ENCODE data around the gene PYGL. TPM values are rescaled to one million over a fixed set of nuclear protein-coding genes. Genes with fewer than 3 reads are reported as not detected.

Gene PYGL
- total and polyA plus RNA-seq, 2 donors from 2014 or later: 12.3 to 40.3 TPM

GRCh38 chr14:50862036-50862570 is 82.2 kb downstream of the PYGL start:
- no peaks in the 10 kb centered on the region for H3K36me3 ChIP-seq (ENCODE audit: control insufficient read depth in 2 of 3, insufficient read depth in 3 of 3, low read length in 3 of 3)
- no peak for FAIRE-seq
- no peaks in the 10 kb centered on the region for H3K9me3 ChIP-seq (ENCODE audit: control insufficient read depth in 2 of 3, insufficient read depth in 1 of 3, low read length in 3 of 3)
- no peak overlapping the region for H3K9ac ChIP-seq (ENCODE audit: low read length in 3 of 3)
- intact Hi-C loops (cut with DNase I): no loop called here
- H3K4me3 ChIP-seq (ENCODE audit: low read length in 3 of 3): no peak overlapping the region
- no peak for TF ChIP-seq CTCF (IDR thresholded peaks at IDR 0.05; ENCODE audit: borderline replicate concordance, extremely low read depth, insufficient read depth)
- no peaks in the 10 kb centered on the region for H3K27me3 ChIP-seq (ENCODE audit: control insufficient read depth, insufficient read depth, low read length)
- H3K27ac ChIP-seq (ENCODE audit: low read depth in 2 of 2, low read length in 2 of 2): no peak overlapping the region
- H3K4me1 ChIP-seq (ENCODE audit: control insufficient read depth in 2 of 3, insufficient read depth in 2 of 3, low read depth in 1 of 3, low read length in 3 of 3): peaks cover 0 to 5% (median 0%) of the 10 kb centered on the region in 3 donors
- no peak for DNase-seq

GRCh38 chr14:50860478-50861086 is 83.7 kb downstream of the PYGL start:
- Histone ChIP-seq H3K9ac (ENCODE audit: low read length in 3 of 3) (peak overlapping the region in 2 of 3 donors; percentile 11 to 34), H3K4me3 (ENCODE audit: low read length in 3 of 3) (peak overlapping the region; percentile 40 to 82 (median 80)), H3K4me1 (ENCODE audit: control insufficient read depth in 2 of 3, insufficient read depth in 2 of 3, low read depth in 1 of 3, low read length in 3 of 3) (peaks cover 0 to 5% (median 0%) of the 10 kb centered on the region in 3 donors), H3K27me3 (ENCODE audit: control insufficient read depth, insufficient read depth, low read length) (no peaks in the 10 kb centered on the region), H3K36me3 (ENCODE audit: control insufficient read depth in 2 of 3, insufficient read depth in 3 of 3, low read length in 3 of 3) (no peaks in the 10 kb centered on the region), H3K27ac (ENCODE audit: low read depth in 2 of 2, low read length in 2 of 2) (no peak overlapping the region), H3K9me3 (ENCODE audit: control insufficient read depth in 2 of 3, insufficient read depth in 1 of 3, low read length in 3 of 3) (no peaks in the 10 kb centered on the region)
- peak; percentile 81 to 93 (median 88) for DNase-seq
- peak; percentile 85 for TF ChIP-seq CTCF (IDR thresholded peaks at IDR 0.05; ENCODE audit: borderline replicate concordance, extremely low read depth, insufficient read depth)
- FAIRE-seq: peak; percentile 66
- intact Hi-C loops (cut with DNase I): no loop called here

GRCh38 chr14:50859296-50859624 is 85.0 kb downstream of the PYGL start:
- FAIRE-seq (no peak), DNase-seq (no peak)
- intact Hi-C loops (cut with DNase I): no loop called here
- no peaks in the 10 kb centered on the region for H3K36me3 ChIP-seq (ENCODE audit: control insufficient read depth in 2 of 3, insufficient read depth in 3 of 3, low read length in 3 of 3)
- H3K4me3 ChIP-seq (ENCODE audit: low read length in 3 of 3): peak overlapping the region; percentile 40 to 82 (median 80)
- no peak for TF ChIP-seq CTCF (IDR thresholded peaks at IDR 0.05; ENCODE audit: borderline replicate concordance, extremely low read depth, insufficient read depth)
- peak overlapping the region in 2 of 3 donors; percentile 34 to 41 for H3K9ac ChIP-seq (ENCODE audit: low read length in 3 of 3)
- H3K27me3 ChIP-seq (ENCODE audit: control insufficient read depth, insufficient read depth, low read length): no peaks in the 10 kb centered on the region
- H3K4me1 ChIP-seq (ENCODE audit: control insufficient read depth in 2 of 3, insufficient read depth in 2 of 3, low read depth in 1 of 3, low read length in 3 of 3): peaks cover 0 to 5% (median 0%) of the 10 kb centered on the region in 3 donors
- H3K9me3 ChIP-seq (ENCODE audit: control insufficient read depth in 2 of 3, insufficient read depth in 1 of 3, low read length in 3 of 3): no peaks in the 10 kb centered on the region
- peak overlapping the region in 1 of 2 donors; percentile 12 for H3K27ac ChIP-seq (ENCODE audit: low read depth in 2 of 2, low read length in 2 of 2)

Data from kidney (tissue), 14 donors.